ENCODE data around the gene MIOS.

Gene MIOS

GRCh38 chr7:7566651-7567611, at the start of gene MIOS:
Gene MIOS, plus strand, starts transcription at chr7:7566884. Its CDS starts 5,592 bp downstream, at chr7:7572476.
- DNase-seq, result peak; percentile 55 to 83

GRCh38 chr7:7517754-7518153, 48.9 kb upstream of the MIOS start:
- no peak for DNase-seq

- DNase-seq, result no peak
Observed at GRCh38 chr7:7519056-7519455, 47.6 kb upstream of the MIOS start.

GRCh38 chr7:7519528-7519927, 47.2 kb upstream of the MIOS start:
- DNase-seq, result no peak

GRCh38 chr7:7521259-7521658, 45.4 kb upstream of the MIOS start:
- no peak for DNase-seq

- no peak for DNase-seq
Observed at GRCh38 chr7:7522421-7522820, 44.3 kb upstream of the MIOS start.

GRCh38 chr7:7524121-7524520, 42.6 kb upstream of the MIOS start:
- no peak for DNase-seq

- DNase-seq, result no peak
Observed at GRCh38 chr7:7526006-7526405, 40.7 kb upstream of the MIOS start.

- no peak for DNase-seq
Observed at GRCh38 chr7:7527047-7527446, 39.6 kb upstream of the MIOS start.

GRCh38 chr7:7529328-7529727, 37.4 kb upstream of the MIOS start:
- peak in 1 of 2 experiments; percentile 26 for DNase-seq

GRCh38 chr7:7533831-7534430, 32.8 kb upstream of the MIOS start:
- DNase-seq, result no peak

- no peak for DNase-seq
Observed at GRCh38 chr7:7535691-7536090, 31.0 kb upstream of the MIOS start, which contains the start of gene COL28A1. Gene COL28A1, minus strand, starts transcription at chr7:7535873. Its CDS starts 2,998 bp downstream, at chr7:7532875.

GRCh38 chr7:7536396-7537019, 30.2 kb upstream of the MIOS start:
- no peak for DNase-seq

- no peak for DNase-seq
Observed at GRCh38 chr7:7537711-7538110, 29.0 kb upstream of the MIOS start.

GRCh38 chr7:7539152-7539551, 27.5 kb upstream of the MIOS start:
- no peak for DNase-seq

GRCh38 chr7:7539711-7540110, 27.0 kb upstream of the MIOS start:
- no peak for DNase-seq

- no peak for DNase-seq
Observed at GRCh38 chr7:7542251-7542835, 24.3 kb upstream of the MIOS start.

- no peak for DNase-seq
Observed at GRCh38 chr7:7548407-7548806, 18.3 kb upstream of the MIOS start.

GRCh38 chr7:7550663-7551062, 16.0 kb upstream of the MIOS start:
- no peak for DNase-seq

GRCh38 chr7:7552199-7552598, 14.5 kb upstream of the MIOS start:
- no peak for DNase-seq

- no peak for DNase-seq
Observed at GRCh38 chr7:7553386-7553785, 13.3 kb upstream of the MIOS start.

GRCh38 chr7:7554021-7554432, 12.7 kb upstream of the MIOS start:
- DNase-seq, result peak in 1 of 2 experiments; percentile 74
